HepG2 (cell line): ENCODE results near the gene SLC25A22. TPM values are rescaled to one million over a fixed set of nuclear protein-coding genes. Genes with fewer than 3 reads are reported as not detected.

Experiments used
- ARHGAP35 ChIP-seq: sonication (generic); formaldehyde crosslinking; IDR thresholded peaks from 2 replicates; pipeline ENCODE4 v1.9.0; 2022; ENCODE audit warnings: mild to moderate bottlenecking, inconsistent platforms, moderate library complexity, missing genetic modification reagents, borderline replicate concordance
- CREB1 ChIP-seq, 2 experiments: fragments of 450-650 bp in 1 of 2; IDR thresholded peaks; 2 replicates each; pipeline ENCODE4 v1.6.1; 2016 to 2017; ENCODE audit warnings: control low read depth in 1 of 2, mild to moderate bottlenecking in 1 of 2, missing compliant biosample characterization in 1 of 2, missing genetic modification characterization in 1 of 2
- DNMT1 ChIP-seq: sonication (generic); formaldehyde crosslinking; IDR thresholded peaks from 2 replicates; pipeline ENCODE4 v1.5.1; 2020; ENCODE audit warnings: mild to moderate bottlenecking, missing genetic modification reagents
- HIVEP1 ChIP-seq: sonication (generic); formaldehyde crosslinking; IDR thresholded peaks from 2 replicates; pipeline ENCODE4 v1.4.0; 2020; ENCODE audit warnings: mild to moderate bottlenecking, missing genetic modification reagents
- ISX ChIP-seq: sonication (generic); formaldehyde crosslinking; conservative IDR thresholded peaks from 2 replicates; pipeline ENCODE4 v1.5.0; 2020; ENCODE audit warnings: missing genetic modification reagents
- KLF12 ChIP-seq: sonication (generic); formaldehyde crosslinking; IDR thresholded peaks from 2 replicates; pipeline ENCODE4 v1.4.0; 2020; ENCODE audit warnings: missing genetic modification reagents, borderline replicate concordance
- MYC ChIP-seq: sonication (generic); formaldehyde crosslinking; IDR thresholded peaks from 2 replicates; pipeline ENCODE4 v1.9.0; 2021; ENCODE audit warnings: missing genetic modification reagents, borderline replicate concordance
- MYPOP ChIP-seq: sonication (generic); formaldehyde crosslinking; IDR thresholded peaks from 2 replicates; pipeline ENCODE4 v1.8.1; 2023; ENCODE audit warnings: mild to moderate bottlenecking, moderate library complexity, missing genetic modification reagents
- NFATC3 ChIP-seq: sonication (generic); formaldehyde crosslinking; IDR thresholded peaks from 2 replicates; pipeline ENCODE4 v1.5.1; 2020; ENCODE audit warnings: mild to moderate bottlenecking, missing genetic modification reagents
- NFE2 ChIP-seq: sonication (generic); formaldehyde crosslinking; IDR thresholded peaks from 2 replicates; pipeline ENCODE4 v1.4.0; 2020; ENCODE audit warnings: missing genetic modification reagents
- NFKB2 ChIP-seq: sonication (generic); formaldehyde crosslinking; IDR thresholded peaks from 2 replicates; pipeline ENCODE4 v1.4.0; 2020; ENCODE audit warnings: missing genetic modification reagents, borderline replicate concordance
- NPAS2 ChIP-seq: sonication (generic); formaldehyde crosslinking; IDR thresholded peaks from 2 replicates; pipeline ENCODE4 v1.8.0; 2022; ENCODE audit warnings: mild to moderate bottlenecking, missing genetic modification reagents, borderline replicate concordance
- POLR2AphosphoS2 ChIP-seq: IDR thresholded peaks from 2 replicates; pipeline ENCODE4 v1.6.1; 2011; ENCODE audit warnings: low read depth, low read length, improper control_type of control experiment
- RXRA ChIP-seq: sonication (generic); formaldehyde crosslinking; IDR thresholded peaks from 2 replicates; pipeline ENCODE4 v1.5.1; 2020; ENCODE audit warnings: missing genetic modification reagents
- SRSF4 ChIP-seq: fragments of 200-400 bp; formaldehyde crosslinking; IDR thresholded peaks from one replicate; pipeline ENCODE4 v1.6.1; 2018; ENCODE audit warnings: mild to moderate bottlenecking, low read depth, low read length, moderate library complexity; ENCODE audit not compliant: poor library complexity, severe bottlenecking
- ZBTB1 ChIP-seq: sonication (generic); formaldehyde crosslinking; IDR thresholded peaks from 2 replicates; pipeline ENCODE4 v1.4.0; 2020; ENCODE audit warnings: missing genetic modification reagents, borderline replicate concordance
- ZBTB44 ChIP-seq: sonication (generic); formaldehyde crosslinking; IDR thresholded peaks from 2 replicates; pipeline ENCODE4 v1.4.0; 2020; ENCODE audit warnings: missing genetic modification reagents
- ZFAT ChIP-seq: sonication (generic); formaldehyde crosslinking; conservative IDR thresholded peaks from 2 replicates; pipeline ENCODE4 v1.8.1; 2023; ENCODE audit warnings: missing genetic modification reagents, inconsistent platforms
- ZFYVE20 ChIP-seq: sonication (generic); formaldehyde crosslinking; IDR thresholded peaks from 2 replicates; pipeline ENCODE4 v1.8.0; 2023; ENCODE audit warnings: low read depth, mild to moderate bottlenecking, moderate library complexity, missing genetic modification reagents, borderline replicate concordance
- ZKSCAN5 ChIP-seq: sonication (generic); formaldehyde crosslinking; IDR thresholded peaks from 2 replicates; pipeline ENCODE4 v1.5.1; 2020; ENCODE audit warnings: mild to moderate bottlenecking, missing genetic modification reagents
- ZNF160 ChIP-seq: sonication (generic); formaldehyde crosslinking; IDR thresholded peaks from 2 replicates; pipeline ENCODE4 v1.8.0; 2022; ENCODE audit warnings: mild to moderate bottlenecking, inconsistent platforms, missing genetic modification reagents
- ZNF337 ChIP-seq: sonication (generic); formaldehyde crosslinking; IDR thresholded peaks from 2 replicates; pipeline ENCODE4 v1.5.1; 2020; ENCODE audit warnings: missing genetic modification reagents, low read depth, mild to moderate bottlenecking, borderline replicate concordance
- ZNF496 ChIP-seq: sonication (generic); formaldehyde crosslinking; IDR thresholded peaks from 2 replicates; pipeline ENCODE4 v1.8.1; 2023; ENCODE audit warnings: mild to moderate bottlenecking, moderate library complexity, missing genetic modification reagents; ENCODE audit not compliant: insufficient replicate concordance
- ZNF691 ChIP-seq: sonication (generic); formaldehyde crosslinking; IDR thresholded peaks from 2 replicates; pipeline ENCODE4 v1.4.0; 2020; ENCODE audit warnings: missing genetic modification reagents, low read depth, mild to moderate bottlenecking, borderline replicate concordance
- ZNF777 ChIP-seq: sonication (generic); formaldehyde crosslinking; IDR thresholded peaks from 2 replicates; pipeline ENCODE4 v1.4.0; 2020; ENCODE audit warnings: missing genetic modification reagents
- ZNF780A ChIP-seq: sonication (generic); formaldehyde crosslinking; IDR thresholded peaks from 2 replicates; pipeline ENCODE4 v1.8.0; 2022; ENCODE audit warnings: mild to moderate bottlenecking, missing genetic modification reagents, moderate library complexity
- ZNF879 ChIP-seq: sonication (generic); formaldehyde crosslinking; IDR thresholded peaks from 2 replicates; pipeline ENCODE4 v1.8.1; 2023; ENCODE audit warnings: missing genetic modification reagents
- polyA plus RNA-seq, 8 experiments: library from polyadenylated mRNA; depleted of rRNA in 3 of 8; stranded (reverse) in 7 of 8; unstranded in 1 of 8; fragments of >200 nt; fragmentation: Illumina TruSeq in 4 of 8; extraction: Trizol in 4 of 8; gene quantifications; 2 replicates each; pipeline versions ENCODE4 v1.2.1 to v1.2.3, GENCODE V29; 2011 to 2016; ENCODE audit warnings: low read depth in 4 of 8, missing spikeins in 1 of 8, mixed read lengths in 1 of 8; ENCODE audit not compliant: insufficient read depth in 1 of 8
- total RNA-seq, 5 experiments: library from RNA; depleted of rRNA; stranded (reverse); fragments of >200 nt; fragmentation: Illumina TruSeq; extraction: Trizol; gene quantifications; 2 replicates each; pipeline ENCODE4 v1.2.3, GENCODE V29; 2016; ENCODE audit warnings: low read depth in 1 of 5

The SLC25A22 gene
- total and polyA plus RNA-seq, 2 of the 13 experiments (the other 11 are each of a cell fraction or from before 2014, with no cell fraction given) = 12.4 to 19.2 TPM

GRCh38 chr11:838441-839279, 40.6 kb upstream of the SLC25A22 start (continued):
- TF ChIP-seq ZBTB1 (CRISPR knock-in tag) = no peak
- peak; percentile 82 for TF ChIP-seq RXRA (CRISPR knock-in tag)
- no peak for TF ChIP-seq ZNF496 (CRISPR knock-in tag)
- no peak for TF ChIP-seq NPAS2 (CRISPR knock-in tag)
- 0 out of 2 replicates have a peak, but pooled peaks have one; percentile 52 for TF ChIP-seq ARHGAP35 (CRISPR knock-in tag)
- 0 out of 2 replicates have a peak, but pooled peaks have one; percentile 40 for TF ChIP-seq ZNF879 (CRISPR knock-in tag)
- TF ChIP-seq ZNF777 (CRISPR knock-in tag) = peak; percentile 60; the same call in 1 of the 2 replicates
- peak; percentile 27; the same call in 1 of the 2 replicates for TF ChIP-seq KLF12 (CRISPR knock-in tag)
- no peak for TF ChIP-seq ZNF780A (CRISPR knock-in tag)
- 0 out of 2 replicates have a peak, but pooled peaks have one; percentile 55 for TF ChIP-seq NFKB2
- TF ChIP-seq ZBTB44 (CRISPR knock-in tag) = no peak
- no peak; the same call in 1 of the 2 replicates for TF ChIP-seq ZNF691 (CRISPR knock-in tag)
- no peak for TF ChIP-seq ZNF337
- no peak for TF ChIP-seq NFE2 (CRISPR knock-in tag)
- TF ChIP-seq SRSF4 = no peak
- TF ChIP-seq ZKSCAN5 = no peak
- 0 out of 2 replicates have a peak, but pooled peaks have one; percentile 19 for TF ChIP-seq CREB1 (IDR thresholded peaks at IDR 0.05)
- no peak for TF ChIP-seq CREB1 (CRISPR knock-in tag; IDR thresholded peaks at IDR 0.05)
- TF ChIP-seq NFATC3 (CRISPR knock-in tag) = no peak
- TF ChIP-seq MYC (CRISPR knock-in tag) = peak; percentile 100
- no peak for TF ChIP-seq DNMT1
- TF ChIP-seq ZFAT = no peak
- TF ChIP-seq MYPOP (CRISPR knock-in tag) = peak; percentile 61; the same call in 1 of the 2 replicates
- no peak for TF ChIP-seq ZFYVE20 (CRISPR knock-in tag)
- no peak for TF ChIP-seq ISX (CRISPR knock-in tag)
- no peak for TF ChIP-seq POLR2AphosphoS2
- TF ChIP-seq ZNF160 (CRISPR knock-in tag) = 0 out of 2 replicates have a peak, but pooled peaks have one; percentile 57
- no peak for TF ChIP-seq HIVEP1 (CRISPR knock-in tag)
